Gastrocnemius medialis (tissue), 4 donors: ENCODE results near the gene HPCAL1. TPM values are rescaled to one million over a fixed set of nuclear protein-coding genes. Genes with fewer than 3 reads are reported as not detected.

Source experiments
- ATAC-seq, 2 donors: fragments of 150-250 bp; one replicate each; pipeline ENCODE4 v1.9.1; 2016
- DNase-seq, 2 donors: peaks; one replicate each; pipeline ENCODE4 v3.0.0-alpha.2; 2019
- H3K27ac ChIP-seq, 4 donors: fragments of 200-600 bp; sonication (generic); 1 replicate in 1 of 4; 2 replicates in 3 of 4; pipeline ENCODE4 v1.5.1; 2016 to 2018; ENCODE audit warnings: mild to moderate bottlenecking in 2 of 4, moderate library complexity in 1 of 4
- H3K27me3 ChIP-seq, 3 donors: fragments of 200-600 bp; sonication (generic) in 2 of 3; 1 replicate in 1 of 3; 2 replicates in 2 of 3; pipeline versions ENCODE4 v1.5.1 to v1.6.0; 2016 to 2019; ENCODE audit warnings: mild to moderate bottlenecking in 1 of 3, moderate library complexity in 1 of 3
- H3K36me3 ChIP-seq, 2 donors: fragments of 200-600 bp; sonication (generic) in 1 of 2; one replicate each; pipeline ENCODE4 v1.5.1; 2017 to 2018
- H3K4me1 ChIP-seq, 2 donors: fragments of 200-600 bp; sonication (generic) in 1 of 2; one replicate each; pipeline ENCODE4 v1.5.1; 2016 to 2017; ENCODE audit warnings: mild to moderate bottlenecking in 2 of 2
- H3K4me3 ChIP-seq, 4 donors: fragments of 200-600 bp; sonication (generic) in 3 of 4; 1 replicate in 1 of 4; 2 replicates in 3 of 4; pipeline ENCODE4 v1.5.1; 2016 to 2019; ENCODE audit warnings: mild to moderate bottlenecking in 2 of 4
- H3K9me3 ChIP-seq, 3 donors: fragments of 200-600 bp; sonication (generic) in 2 of 3; 1 replicate in 1 of 3; 2 replicates in 2 of 3; pipeline ENCODE4 v1.5.1; 2016 to 2019
- CTCF ChIP-seq, 5 experiments: fragments of 450-650 bp in 3 of 5; fragments of 200-600 bp in 2 of 5; sonication (generic) in 2 of 5; IDR thresholded peaks in 4 of 5; conservative IDR thresholded peaks in 1 of 5; 1 replicate in 4 of 5; 2 replicates in 1 of 5; pipeline ENCODE4 v1.5.1; 2016 to 2019; ENCODE audit warnings: antibody characterized with exemption in 5 of 5, mild to moderate bottlenecking in 3 of 5, moderate library complexity in 3 of 5
- POLR2A ChIP-seq, 2 donors: fragments of 450-650 bp; IDR thresholded peaks; one replicate each; pipeline ENCODE4 v1.6.1; 2017; ENCODE audit warnings: antibody characterized with exemption in 2 of 2, mild to moderate bottlenecking in 2 of 2, moderate library complexity in 2 of 2
- in situ Hi-C, 4 donors: fragments of 200-750 bp; cut with MboI; loops; one replicate each; pipeline versions ENCODE4 v1.15.0 to v1.8.0; 2017; ENCODE audit warnings: low sequenced_read_pairs in 4 of 4
- intact Hi-C: fragments of 100-400 bp; cut with DNase I; formaldehyde crosslinking; loops from one replicate; pipeline ENCODE4 v1.15.1; 2023; ENCODE audit warnings: low total_unique reads
- total RNA-seq, 4 donors: library from RNA; depleted of rRNA; stranded (reverse); fragments of >200 nt; gene quantifications; one replicate each; pipeline versions ENCODE4 v1.1.0 to v1.2.3, GENCODE V29; 2016

The HPCAL1 gene
- total RNA-seq, 4 donors from 2014 or later, result 29.0 to 45.5 (median 34.5) TPM

GRCh38 chr2:10265329-10266132, 37.2 kb upstream of the HPCAL1 start:
- DNase-seq (no peak), ATAC-seq (no peak)
- in situ Hi-C loops, result no loop called here
- no peak for TF ChIP-seq CTCF (IDR thresholded peaks at IDR 0.05 in 4 of 5, conservative IDR thresholded peaks at IDR 0.05 in 1 of 5)
- no peak for TF ChIP-seq POLR2A (IDR thresholded peaks at IDR 0.05)
- H3K4me1 ChIP-seq, result peaks cover 0 to 6% of the 10 kb centered on the region in 2 donors
- no peaks in the 10 kb centered on the region for H3K27me3 ChIP-seq
- no peak overlapping the region for H3K27ac ChIP-seq
- H3K9me3 ChIP-seq, result no peaks in the 10 kb centered on the region
- intact Hi-C loops, result no loop called here
- no peaks in the 10 kb centered on the region for H3K36me3 ChIP-seq
- no peak overlapping the region for H3K4me3 ChIP-seq

- Histone ChIP-seq H3K4me1 (peaks cover 0 to 8% of the 10 kb centered on the region in 2 donors), H3K9me3 (no peaks in the 10 kb centered on the region), H3K4me3 (no peak overlapping the region), H3K27me3 (no peaks in the 10 kb centered on the region), H3K27ac (no peak overlapping the region), H3K36me3 (no peaks in the 10 kb centered on the region)
- in situ Hi-C loops, result no loop called here
- TF ChIP-seq CTCF (IDR thresholded peaks at IDR 0.05 in 4 of 5, conservative IDR thresholded peaks at IDR 0.05 in 1 of 5) (no peak), POLR2A (IDR thresholded peaks at IDR 0.05) (no peak)
- ATAC-seq, result no peak
- intact Hi-C loops, result no loop called here
- peak in 1 of 2 donors; percentile 5 for DNase-seq
Measured at GRCh38 chr2:10266133-10266620, 36.5 kb upstream of the HPCAL1 start.

- DNase-seq (peak in 1 of 2 donors; percentile 6), ATAC-seq (no peak)
- in situ Hi-C loops, result no loop called here
- no peak for TF ChIP-seq CTCF (IDR thresholded peaks at IDR 0.05 in 4 of 5, conservative IDR thresholded peaks at IDR 0.05 in 1 of 5)
- TF ChIP-seq POLR2A (IDR thresholded peaks at IDR 0.05), result no peak
- H3K9me3 ChIP-seq, result no peaks in the 10 kb centered on the region
- intact Hi-C loops, result loop anchor here (1.0 kb wide), 1 partner anchor 35 kb away; the partner anchor contains the start of gene HPCAL1
- H3K4me3 ChIP-seq, result no peak overlapping the region
- H3K27me3 ChIP-seq, result no peaks in the 10 kb centered on the region
- H3K27ac ChIP-seq, result peak overlapping the region in 1 of 4 donors; percentile 2
- H3K4me1 ChIP-seq, result peaks cover 0 to 8% of the 10 kb centered on the region in 2 donors
- no peaks in the 10 kb centered on the region for H3K36me3 ChIP-seq
Measured at GRCh38 chr2:10267036-10267435, 35.7 kb upstream of the HPCAL1 start.

- DNase-seq, result peak; percentile 54 to 86
- no peak overlapping the region for H3K4me3 ChIP-seq
- intact Hi-C loops, result loop anchor here (1.0 kb wide), 1 partner anchor 34 kb away; the partner anchor contains the start of gene HPCAL1
- H3K36me3 ChIP-seq, result no peaks in the 10 kb centered on the region
- peak overlapping the region in 2 of 4 donors; percentile 2 to 44 for H3K27ac ChIP-seq
- no peaks in the 10 kb centered on the region for H3K27me3 ChIP-seq
- no peaks in the 10 kb centered on the region for H3K9me3 ChIP-seq
- TF ChIP-seq POLR2A (IDR thresholded peaks at IDR 0.05) (no peak), CTCF (IDR thresholded peaks at IDR 0.05 in 4 of 5, conservative IDR thresholded peaks at IDR 0.05 in 1 of 5) (no peak)
- ATAC-seq, result peak; percentile 77 to 87
- H3K4me1 ChIP-seq, result peaks cover 0 to 8% of the 10 kb centered on the region in 2 donors
- in situ Hi-C loops, result no loop called here
Measured at GRCh38 chr2:10267551-10268465, 34.9 kb upstream of the HPCAL1 start.
